Retinal pigment epithelial cell (primary cell): ENCODE measurements around the gene POLR2F.
A peak's percentile ranks its signal among the peaks of the same experiment; 100 is the strongest.
"Not testable (repeated sequence)": the region's sequence is repeated elsewhere in the genome, so short reads cannot be mapped to it uniquely, and the experiment has no call there.

Experiments used
- DNase-seq: peaks from one replicate; pipeline ENCODE4 v3.0.0-alpha.2; 2010; ENCODE audit warnings: low read depth
- H3K4me3 ChIP-seq: 2 replicates; pipeline ENCODE4 v1.5.1; 2011; ENCODE audit warnings: mild to moderate bottlenecking, low read length, control low read depth, moderate library complexity
- TF ChIP-seq, protein P1 (sequence below): conservative IDR thresholded peaks from 2 replicates; pipeline ENCODE4 v1.5.1; 2011; ENCODE audit warnings: low read depth, low read length, control low read depth, inconsistent platforms

POLR2F gene

DNA sequence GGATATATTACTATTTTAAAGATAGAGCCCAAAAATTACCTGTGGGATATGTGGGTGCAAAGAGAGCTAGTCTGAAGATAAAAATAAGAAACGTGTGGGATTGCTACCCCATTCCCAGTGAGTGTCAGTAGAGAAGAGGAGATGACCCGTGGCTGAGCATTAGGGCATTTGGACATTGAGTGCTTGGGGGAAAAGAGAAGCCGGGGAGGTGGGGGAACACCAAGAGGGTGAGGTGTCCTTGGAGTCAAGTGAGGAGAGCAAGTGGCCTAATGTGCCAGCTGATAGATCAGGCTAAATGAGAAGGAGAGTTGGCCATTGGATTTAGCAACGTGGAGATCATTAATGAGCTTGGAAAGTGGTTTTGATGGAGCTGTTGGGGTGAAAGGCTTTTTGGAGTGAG lies 1.2 kb downstream of the POLR2F start:
- TF ChIP-seq, protein P1, sequence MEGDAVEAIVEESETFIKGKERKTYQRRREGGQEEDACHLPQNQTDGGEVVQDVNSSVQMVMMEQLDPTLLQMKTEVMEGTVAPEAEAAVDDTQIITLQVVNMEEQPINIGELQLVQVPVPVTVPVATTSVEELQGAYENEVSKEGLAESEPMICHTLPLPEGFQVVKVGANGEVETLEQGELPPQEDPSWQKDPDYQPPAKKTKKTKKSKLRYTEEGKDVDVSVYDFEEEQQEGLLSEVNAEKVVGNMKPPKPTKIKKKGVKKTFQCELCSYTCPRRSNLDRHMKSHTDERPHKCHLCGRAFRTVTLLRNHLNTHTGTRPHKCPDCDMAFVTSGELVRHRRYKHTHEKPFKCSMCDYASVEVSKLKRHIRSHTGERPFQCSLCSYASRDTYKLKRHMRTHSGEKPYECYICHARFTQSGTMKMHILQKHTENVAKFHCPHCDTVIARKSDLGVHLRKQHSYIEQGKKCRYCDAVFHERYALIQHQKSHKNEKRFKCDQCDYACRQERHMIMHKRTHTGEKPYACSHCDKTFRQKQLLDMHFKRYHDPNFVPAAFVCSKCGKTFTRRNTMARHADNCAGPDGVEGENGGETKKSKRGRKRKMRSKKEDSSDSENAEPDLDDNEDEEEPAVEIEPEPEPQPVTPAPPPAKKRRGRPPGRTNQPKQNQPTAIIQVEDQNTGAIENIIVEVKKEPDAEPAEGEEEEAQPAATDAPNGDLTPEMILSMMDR: no peak
- peak overlapping the region; percentile 98 for H3K4me3 ChIP-seq
- no peak for DNase-seq

DNA sequence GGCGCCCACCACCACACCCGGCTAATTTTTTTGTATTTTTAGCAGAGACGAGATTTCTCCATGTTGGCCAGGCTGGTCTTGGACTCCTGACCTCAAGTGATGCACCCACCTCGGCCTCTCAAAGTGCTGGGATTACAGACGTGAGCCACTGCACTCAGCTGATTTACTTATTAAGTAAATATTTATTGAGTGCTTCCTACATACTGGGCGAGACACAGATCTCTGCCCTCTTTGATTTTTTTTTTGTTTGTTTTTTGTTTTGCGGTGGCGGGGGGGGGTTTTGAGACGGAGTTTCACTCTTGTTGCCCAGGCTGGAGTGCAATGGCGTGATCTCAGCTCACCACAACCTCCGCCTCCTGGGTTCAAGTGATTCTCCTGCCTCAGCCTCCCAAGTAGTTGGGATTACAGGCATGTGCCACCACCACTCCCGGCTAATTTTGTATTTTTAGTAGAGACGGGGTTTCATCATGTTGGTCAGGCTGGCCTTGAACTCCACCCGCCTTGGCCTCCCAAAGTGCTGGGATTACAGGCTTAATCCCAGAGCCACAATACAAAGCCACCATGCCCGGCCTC lies 2.4 kb downstream of the POLR2F start:
- not testable (repeated sequence) for H3K4me3 ChIP-seq, DNase-seq

DNA sequence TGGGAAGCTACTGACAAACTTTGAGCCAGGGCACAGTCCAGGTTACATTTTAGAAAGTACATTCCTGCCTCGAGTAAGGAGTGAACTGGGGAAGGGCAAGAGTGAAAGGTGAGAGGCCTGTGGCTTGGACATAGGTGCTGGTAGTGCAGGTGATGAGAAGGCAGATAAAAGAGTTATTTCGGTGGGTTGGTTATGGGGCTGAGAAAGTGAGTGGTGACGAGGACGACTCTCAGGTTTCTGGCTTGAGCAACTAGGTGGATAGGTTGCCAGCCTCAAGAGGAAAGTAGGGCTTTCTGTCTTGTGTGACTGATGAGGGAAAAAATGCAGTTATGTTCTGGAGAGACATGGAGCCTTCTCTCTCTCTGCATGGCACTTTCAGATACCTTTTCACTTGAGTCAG lies 3.7 kb downstream of the POLR2F start:
- no peak overlapping the region for H3K4me3 ChIP-seq
- TF ChIP-seq, protein P1: no peak
- DNase-seq: no peak

DNA sequence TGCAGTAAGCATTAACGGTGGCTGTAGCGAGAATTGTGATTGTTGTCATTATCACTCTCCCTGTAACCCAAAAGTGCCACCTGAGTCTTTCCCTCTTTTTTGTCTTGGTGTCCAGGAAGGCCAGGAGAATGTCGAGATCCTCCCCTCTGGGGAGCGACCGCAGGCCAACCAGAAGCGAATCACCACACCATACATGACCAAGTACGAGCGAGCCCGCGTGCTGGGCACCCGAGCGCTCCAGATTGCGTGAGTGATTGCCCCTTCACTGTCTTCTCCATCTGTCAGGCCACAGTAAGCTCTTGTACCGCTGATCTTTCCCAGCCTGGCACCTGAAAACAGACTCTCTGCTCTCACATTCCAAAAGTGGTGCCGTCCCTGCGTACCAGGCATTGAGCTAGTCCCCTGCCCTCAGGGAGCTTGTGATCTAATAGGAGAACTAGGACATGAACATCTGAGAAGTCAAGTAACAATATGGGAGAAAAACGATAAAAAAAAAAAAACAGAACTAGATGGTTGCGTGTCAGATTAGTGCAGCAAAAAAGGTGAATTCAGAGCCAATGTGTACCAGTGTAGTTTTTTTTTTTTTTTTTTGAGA lies 5.8 kb downstream of the POLR2F start:
- no peak for DNase-seq
- no peak overlapping the region for H3K4me3 ChIP-seq
- TF ChIP-seq, protein P1: no peak

DNA sequence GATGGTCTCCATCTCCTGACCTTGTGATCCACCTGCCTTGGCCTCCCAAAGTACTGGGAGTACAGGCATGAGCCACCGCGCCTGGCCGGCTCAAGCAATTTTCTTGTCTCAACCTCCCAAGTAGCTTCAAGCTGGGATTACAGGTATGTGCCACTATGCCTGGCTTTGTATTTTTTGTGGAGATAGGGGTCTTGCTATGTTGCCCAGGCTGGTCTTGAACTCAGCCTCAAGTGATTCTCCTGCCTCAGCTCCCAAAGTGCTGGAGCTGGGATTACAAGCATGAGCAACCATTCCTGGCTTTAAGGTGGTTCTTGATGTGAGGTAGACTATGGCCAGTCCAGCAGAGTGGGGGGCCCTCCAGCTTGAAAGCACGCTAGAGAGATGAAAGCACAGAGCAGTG lies 7.6 kb downstream of the POLR2F start:
- no peak overlapping the region for H3K4me3 ChIP-seq
- no peak for DNase-seq
- TF ChIP-seq, protein P1: no peak

DNA sequence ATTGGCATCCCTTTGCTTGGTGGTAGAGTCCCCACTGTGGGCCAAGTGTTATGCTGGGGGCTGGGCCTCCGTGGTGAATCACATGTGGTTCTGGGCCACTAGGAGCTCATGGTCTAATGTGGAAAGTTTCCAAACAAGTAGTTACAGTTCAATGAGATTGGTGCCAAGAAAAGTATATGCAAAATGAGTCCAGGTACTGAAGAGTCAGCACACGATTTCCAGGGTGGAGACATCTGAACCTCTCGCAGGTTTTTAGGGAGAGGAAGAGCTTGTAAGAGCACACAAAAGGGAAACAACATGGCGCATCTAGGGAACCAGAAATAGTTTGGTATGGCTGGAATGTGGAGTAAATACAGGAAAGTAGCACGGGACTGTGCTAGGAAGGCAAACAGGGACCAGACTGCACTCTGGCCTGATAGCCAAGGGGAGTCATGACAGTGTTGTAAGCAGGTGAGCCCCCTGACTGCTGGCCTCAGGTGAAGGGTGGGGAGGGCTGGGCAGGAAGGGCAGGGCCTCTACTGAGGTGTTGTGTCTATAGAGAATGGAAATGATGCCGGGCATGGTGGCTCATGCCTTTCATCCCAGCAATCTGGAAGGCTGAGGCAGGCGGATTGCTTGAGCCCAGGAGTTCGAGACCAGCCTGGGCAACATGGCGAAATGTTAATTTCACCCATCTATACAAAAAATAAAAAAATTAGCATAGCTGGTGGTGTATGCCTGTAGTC lies 12.6 kb downstream of the POLR2F start:
- peak; percentile 35 for DNase-seq

DNA sequence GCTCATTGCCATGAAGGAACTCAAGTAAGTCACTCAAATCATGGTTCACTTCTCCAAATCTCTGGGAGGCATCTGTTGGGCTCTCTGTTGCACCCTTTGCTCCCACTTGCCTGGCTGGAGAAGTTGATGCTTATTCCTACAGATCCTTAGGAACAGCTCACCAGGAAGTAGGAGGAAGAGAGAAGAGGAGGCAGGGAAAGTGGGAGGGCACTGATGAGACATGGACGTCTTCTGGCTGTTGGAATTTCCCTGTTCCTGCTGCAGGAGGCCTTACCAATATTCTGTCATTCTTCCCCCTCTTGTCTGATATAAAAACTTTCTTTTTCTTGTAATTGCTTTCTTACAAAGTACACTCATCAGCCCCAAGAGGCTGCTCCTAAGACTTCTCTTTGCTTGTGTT lies 13.6 kb downstream of the POLR2F start:
- DNase-seq: no peak
- TF ChIP-seq, protein P1: no peak
- no peak overlapping the region for H3K4me3 ChIP-seq

More for the DNA sequence above, 12.6 kb downstream of the POLR2F start:
- no peak overlapping the region for H3K4me3 ChIP-seq
- TF ChIP-seq, protein P1: no peak
